Endodermal cell (in vitro differentiated cells): ENCODE measurements around the gene SERPINA3. TPM values are rescaled to one million over a fixed set of nuclear protein-coding genes. Genes with fewer than 3 reads are reported as not detected.

Experiments used
- DNase-seq: peaks from one replicate; pipeline ENCODE4 v3.0.0-alpha.2; 2017
- H3K27ac ChIP-seq: 2 replicates; pipeline ENCODE4 v1.5.1; 2013; ENCODE audit warnings: mild to moderate bottlenecking, low read depth, low read length, moderate library complexity
- H3K27me3 ChIP-seq: 2 replicates; pipeline ENCODE4 v1.6.1; 2013; ENCODE audit warnings: mild to moderate bottlenecking, low read length, moderate library complexity; ENCODE audit not compliant: insufficient read depth, control insufficient read depth, poor library complexity, severe bottlenecking
- H3K36me3 ChIP-seq: 2 replicates; pipeline ENCODE4 v1.7.0; 2013; ENCODE audit warnings: mild to moderate bottlenecking, low read length, moderate library complexity; ENCODE audit not compliant: control insufficient read depth, insufficient read depth
- H3K4me1 ChIP-seq: one replicate; pipeline ENCODE4 v1.7.0; 2013; ENCODE audit warnings: low read length; ENCODE audit not compliant: control insufficient read depth, insufficient read depth
- H3K4me3 ChIP-seq: 2 replicates; pipeline ENCODE4 v1.5.1; 2013; ENCODE audit warnings: mild to moderate bottlenecking, low read length, moderate library complexity
- H3K9ac ChIP-seq: 2 replicates; pipeline ENCODE4 v1.6.1; 2013; ENCODE audit warnings: mild to moderate bottlenecking, low read length, moderate library complexity; ENCODE audit not compliant: poor library complexity, severe bottlenecking; ENCODE audit errors: extremely low read depth
- H3K9me3 ChIP-seq: 2 replicates; pipeline ENCODE4 v1.6.1; 2013; ENCODE audit warnings: mild to moderate bottlenecking, low read length, moderate library complexity; ENCODE audit not compliant: control insufficient read depth
- H3K27ac Mint-ChIP-seq: 2 replicates; pipeline ENCODE4 v1.8.0; 2020; ENCODE audit warnings: mixed read lengths
- H3K27me3 Mint-ChIP-seq: 2 replicates; pipeline ENCODE4 v1.8.0; 2021; ENCODE audit warnings: mild to moderate bottlenecking, mixed read lengths; ENCODE audit not compliant: insufficient read depth
- H3K36me3 Mint-ChIP-seq: 2 replicates; pipeline ENCODE4 v1.8.0; 2020; ENCODE audit warnings: low read depth, mixed read lengths
- H3K4me1 Mint-ChIP-seq: 2 replicates; pipeline ENCODE4 v1.8.0; 2020; ENCODE audit warnings: mixed read lengths
- H3K4me3 Mint-ChIP-seq: 2 replicates; pipeline ENCODE4 v1.8.0; 2020; ENCODE audit warnings: mild to moderate bottlenecking, moderate library complexity, mixed read lengths
- H3K9me3 Mint-ChIP-seq: 2 replicates; pipeline ENCODE4 v1.8.0; 2020; ENCODE audit warnings: mild to moderate bottlenecking, mixed read lengths
- CTCF ChIP-seq: fragments of 200-600 bp; sonication (generic); conservative IDR thresholded peaks from 2 replicates; pipeline ENCODE4 v1.5.0; 2021; ENCODE audit warnings: antibody characterized with exemption, mild to moderate bottlenecking
- WGBS, 2 experiments: methylation state at CpG; one replicate each; pipeline versions ENCODE4 v1.1.5 to v1.1.7; 2013; ENCODE audit warnings: missing lambda C conversion rate in 2 of 2, mixed read lengths in 1 of 2; ENCODE audit not compliant: insufficient coverage in 1 of 2, insufficient read length in 1 of 2; 5-methylcytosine and 5-hydroxymethylcytosine counted together
- total RNA-seq, 2 donors: library from RNA; stranded (reverse); fragmentation: NEBNext Ultra II Directional in 1 of 2; extraction: Animal tissue kit (Norgen Biotek cat#: 25700) in 1 of 2; gene quantifications; 2 replicates in 1 of 2; 3 replicates in 1 of 2; pipeline ENCODE4 v1.2.1, GENCODE V29; 2021

SERPINA3 gene
- total RNA-seq, 2 donors from 2014 or later = 0.27 TPM; not detected in 1

GRCh38 chr14:94572637-94573303, 39.4 kb upstream of the SERPINA3 start:
- Histone ChIP-seq H3K9ac (no peak overlapping the region), H3K27ac (no peak overlapping the region), H3K27me3 (peaks cover 35% of the 10 kb centered on the region), H3K4me3 (no peak overlapping the region), H3K4me1 (no peaks in the 10 kb centered on the region), H3K36me3 (no peaks in the 10 kb centered on the region), H3K9me3 (no peaks in the 10 kb centered on the region)
- H3K4me3 Mint-ChIP-seq = no peak overlapping the region
- no peak overlapping the region for H3K27ac Mint-ChIP-seq
- H3K36me3 Mint-ChIP-seq = no peaks in the 10 kb centered on the region
- peaks cover 6% of the 10 kb centered on the region for H3K27me3 Mint-ChIP-seq
- DNase-seq = no peak
- TF ChIP-seq CTCF = no peak
- H3K9me3 Mint-ChIP-seq = no peaks in the 10 kb centered on the region
- WGBS, 2 experiments = 84 to 89% methylated on average over 4 to 7 of the region's 7 CpGs
- H3K4me1 Mint-ChIP-seq = no peaks in the 10 kb centered on the region

GRCh38 chr14:94573475-94574277, 38.5 kb upstream of the SERPINA3 start:
- no peak overlapping the region for H3K4me3 ChIP-seq
- H3K27ac ChIP-seq = no peak overlapping the region
- H3K4me1 ChIP-seq = no peaks in the 10 kb centered on the region
- 90% methylated on average over 5 to 6 of the region's 6 CpGs for WGBS, 2 experiments
- no peak overlapping the region for H3K9ac ChIP-seq
- H3K4me3 Mint-ChIP-seq = no peak overlapping the region
- H3K36me3 ChIP-seq = no peaks in the 10 kb centered on the region
- no peaks in the 10 kb centered on the region for H3K4me1 Mint-ChIP-seq
- H3K27me3 ChIP-seq = peaks cover 36% of the 10 kb centered on the region
- peaks cover 7% of the 10 kb centered on the region for H3K27me3 Mint-ChIP-seq
- H3K36me3 Mint-ChIP-seq = no peaks in the 10 kb centered on the region
- H3K27ac Mint-ChIP-seq = no peak overlapping the region
- DNase-seq = no peak
- no peaks in the 10 kb centered on the region for H3K9me3 Mint-ChIP-seq
- no peak for TF ChIP-seq CTCF
- peaks cover under 1% of the 10 kb centered on the region for H3K9me3 ChIP-seq

GRCh38 chr14:94574336-94574735, 37.9 kb upstream of the SERPINA3 start:
- peaks cover 36% of the 10 kb centered on the region for H3K27me3 ChIP-seq
- H3K4me3 ChIP-seq = no peak overlapping the region
- Mint-ChIP-seq H3K27me3 (peaks cover 6% of the 10 kb centered on the region), H3K9me3 (no peaks in the 10 kb centered on the region), H3K27ac (no peak overlapping the region), H3K36me3 (no peaks in the 10 kb centered on the region), H3K4me1 (no peaks in the 10 kb centered on the region), H3K4me3 (no peak overlapping the region)
- H3K9me3 ChIP-seq = peaks cover 5% of the 10 kb centered on the region
- no peaks in the 10 kb centered on the region for H3K36me3 ChIP-seq
- DNase-seq = no peak
- no peak overlapping the region for H3K9ac ChIP-seq
- no peak for TF ChIP-seq CTCF
- H3K4me1 ChIP-seq = no peaks in the 10 kb centered on the region
- 88 to 100% methylated on average over 1 to 3 of the region's 3 CpGs for WGBS, 2 experiments
- no peak overlapping the region for H3K27ac ChIP-seq
